Measurements from ENCODE around the gene GRIK4.

GRCh38 chr11:120625565-120625964 lies 114.0 kb downstream of the GRIK4 start:
- TF ChIP-seq, protein P1, sequence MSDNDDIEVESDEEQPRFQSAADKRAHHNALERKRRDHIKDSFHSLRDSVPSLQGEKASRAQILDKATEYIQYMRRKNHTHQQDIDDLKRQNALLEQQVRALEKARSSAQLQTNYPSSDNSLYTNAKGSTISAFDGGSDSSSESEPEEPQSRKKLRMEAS (IDR thresholded peaks at IDR 0.05; ENCODE audit: insufficient read depth, insufficient read length): no peak
- TF ChIP-seq, protein P2, sequence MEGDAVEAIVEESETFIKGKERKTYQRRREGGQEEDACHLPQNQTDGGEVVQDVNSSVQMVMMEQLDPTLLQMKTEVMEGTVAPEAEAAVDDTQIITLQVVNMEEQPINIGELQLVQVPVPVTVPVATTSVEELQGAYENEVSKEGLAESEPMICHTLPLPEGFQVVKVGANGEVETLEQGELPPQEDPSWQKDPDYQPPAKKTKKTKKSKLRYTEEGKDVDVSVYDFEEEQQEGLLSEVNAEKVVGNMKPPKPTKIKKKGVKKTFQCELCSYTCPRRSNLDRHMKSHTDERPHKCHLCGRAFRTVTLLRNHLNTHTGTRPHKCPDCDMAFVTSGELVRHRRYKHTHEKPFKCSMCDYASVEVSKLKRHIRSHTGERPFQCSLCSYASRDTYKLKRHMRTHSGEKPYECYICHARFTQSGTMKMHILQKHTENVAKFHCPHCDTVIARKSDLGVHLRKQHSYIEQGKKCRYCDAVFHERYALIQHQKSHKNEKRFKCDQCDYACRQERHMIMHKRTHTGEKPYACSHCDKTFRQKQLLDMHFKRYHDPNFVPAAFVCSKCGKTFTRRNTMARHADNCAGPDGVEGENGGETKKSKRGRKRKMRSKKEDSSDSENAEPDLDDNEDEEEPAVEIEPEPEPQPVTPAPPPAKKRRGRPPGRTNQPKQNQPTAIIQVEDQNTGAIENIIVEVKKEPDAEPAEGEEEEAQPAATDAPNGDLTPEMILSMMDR (IDR thresholded peaks at IDR 0.05; ENCODE audit: extremely low read depth in 1 of 2, insufficient read depth in 1 of 2, low read depth in 1 of 2, low read length in 2 of 2): no peak
- no peak for TF ChIP-seq POLR2A (IDR thresholded peaks at IDR 0.05; ENCODE audit: low read depth, low read length)
- no peak for TF ChIP-seq POLR2AphosphoS5 (IDR thresholded peaks at IDR 0.05; ENCODE audit: insufficient read depth, low read depth, low read length)
- no peak for TF ChIP-seq MYC (IDR thresholded peaks at IDR 0.05; ENCODE audit: low read depth, low read length)
- TF ChIP-seq JUN (IDR thresholded peaks at IDR 0.05; ENCODE audit: borderline replicate concordance, insufficient read depth, insufficient read length, low read depth): no peak
- no peak for TF ChIP-seq EZH2 (IDR thresholded peaks at IDR 0.05; ENCODE audit: borderline replicate concordance, low read depth, low read length, severe bottlenecking)
- TF ChIP-seq FOS (IDR thresholded peaks at IDR 0.05; ENCODE audit: borderline replicate concordance, insufficient read depth, low read length): no peak
- TF ChIP-seq GATA2 (IDR thresholded peaks at IDR 0.05; ENCODE audit: insufficient read depth, insufficient read length, low read depth, low read length): no peak
